ENCODE results near the gene COA3.
A peak's percentile ranks its signal among the peaks of the same experiment; 100 is the strongest.
"Not testable (repeated sequence)": the region's sequence is repeated elsewhere in the genome, so short reads cannot be mapped to it uniquely, and the experiment has no call there.

The COA3 gene

GRCh38 chr17:42769964-42770363 is 28.5 kb downstream of the COA3 start:
- CTCF ChIA-PET, result interaction anchor here (0.6 kb wide), 1 partner anchor 25 kb away, joined by 3 read pairs; no protein-coding TSS in a partner anchor
- H3K27me3 ChIP-seq (replicated peaks in 2 of 5; ENCODE audit: control insufficient read depth in 4 of 5, insufficient read depth in 5 of 5, low read length in 4 of 5); POLR2A ChIA-PET; H3K36me3 ChIP-seq (ENCODE audit: control insufficient read depth in 4 of 4, insufficient read depth in 4 of 4, low read length in 3 of 4); H3K9me3 ChIP-seq (ENCODE audit: control extremely low read depth in 1 of 5, control insufficient read depth in 4 of 5, insufficient read depth in 2 of 5, low read depth in 1 of 5, low read length in 4 of 5); H3K4me3 ChIP-seq (ENCODE audit: control insufficient read depth in 1 of 7, extremely low read depth in 1 of 7, insufficient read depth in 4 of 7, low read depth in 2 of 7, low read length in 6 of 7); DNase-seq; H3K27ac ChIP-seq (ENCODE audit: insufficient read depth in 1 of 2, low read depth in 1 of 2, low read length in 2 of 2, poor library complexity in 1 of 2, severe bottlenecking in 2 of 2): not testable (repeated sequence)
- peaks cover 0 to 15% (median 14%) of the 10 kb centered on the region in 4 experiments for H3K4me1 ChIP-seq (ENCODE audit: control extremely low read depth in 1 of 4, control insufficient read depth in 4 of 4, insufficient read depth in 4 of 4, low read length in 3 of 4)
- WGBS (ENCODE audit: insufficient coverage), result 90% methylated on average over 7 of the region's 10 CpGs

- not testable (repeated sequence) for DNase-seq
These were observed 30.5 kb downstream of the COA3 start for GRCh38 chr17:42768006-42768405.

GRCh38 chr17:42767512-42767911 is 31.0 kb downstream of the COA3 start:
- peaks cover 0 to 5% (median 0%) of the 10 kb centered on the region in 5 experiments for H3K27me3 ChIP-seq (replicated peaks in 2 of 5; ENCODE audit: control insufficient read depth in 4 of 5, insufficient read depth in 5 of 5, low read length in 4 of 5)
- no peak overlapping the region for H3K4me3 ChIP-seq (ENCODE audit: control insufficient read depth in 1 of 7, extremely low read depth in 1 of 7, insufficient read depth in 4 of 7, low read depth in 2 of 7, low read length in 6 of 7)
- POLR2A ChIA-PET, result no interaction called here
- peaks cover 0 to 1% (median under 1%) of the 10 kb centered on the region in 4 experiments for H3K4me1 ChIP-seq (ENCODE audit: control extremely low read depth in 1 of 4, control insufficient read depth in 4 of 4, insufficient read depth in 4 of 4, low read length in 3 of 4)
- H3K36me3 ChIP-seq (ENCODE audit: control insufficient read depth in 4 of 4, insufficient read depth in 4 of 4, low read length in 3 of 4), result no peaks in the 10 kb centered on the region
- no peak overlapping the region for H3K27ac ChIP-seq (ENCODE audit: insufficient read depth in 1 of 2, low read depth in 1 of 2, low read length in 2 of 2, poor library complexity in 1 of 2, severe bottlenecking in 2 of 2)
- no peaks in the 10 kb centered on the region for H3K9me3 ChIP-seq (ENCODE audit: control extremely low read depth in 1 of 5, control insufficient read depth in 4 of 5, insufficient read depth in 2 of 5, low read depth in 1 of 5, low read length in 4 of 5)
- CTCF ChIA-PET, result interaction anchor here (0.6 kb wide), 1 partner anchor 41 kb away, joined by 4 read pairs; no protein-coding TSS in a partner anchor
- DNase-seq, result no peak

More at GRCh38 chr17:42768006-42768405, 30.5 kb downstream of the COA3 start:
- H3K27me3 ChIP-seq (replicated peaks in 2 of 5; ENCODE audit: control insufficient read depth in 4 of 5, insufficient read depth in 5 of 5, low read length in 4 of 5); H3K36me3 ChIP-seq (ENCODE audit: control insufficient read depth in 4 of 4, insufficient read depth in 4 of 4, low read length in 3 of 4); POLR2A ChIA-PET; H3K4me3 ChIP-seq (ENCODE audit: control insufficient read depth in 1 of 7, extremely low read depth in 1 of 7, insufficient read depth in 4 of 7, low read depth in 2 of 7, low read length in 6 of 7); H3K27ac ChIP-seq (ENCODE audit: insufficient read depth in 1 of 2, low read depth in 1 of 2, low read length in 2 of 2, poor library complexity in 1 of 2, severe bottlenecking in 2 of 2); H3K4me1 ChIP-seq (ENCODE audit: control extremely low read depth in 1 of 4, control insufficient read depth in 4 of 4, insufficient read depth in 4 of 4, low read length in 3 of 4); CTCF ChIA-PET; H3K9me3 ChIP-seq (ENCODE audit: control extremely low read depth in 1 of 5, control insufficient read depth in 4 of 5, insufficient read depth in 2 of 5, low read depth in 1 of 5, low read length in 4 of 5): not testable (repeated sequence)
- 87% methylated on average over 4 of the region's 9 CpGs for WGBS (ENCODE audit: insufficient coverage)

GRCh38 chr17:42766124-42766523 is 32.4 kb downstream of the COA3 start:
- CTCF ChIA-PET, result interaction anchor here (1.2 to 1.3 kb wide), 2 partner anchors 183 to 188 kb away, joined by 3 to 4 read pairs; partner anchors contain the start of gene PSMC3IP
- Histone ChIP-seq H3K4me1 (ENCODE audit: control extremely low read depth in 1 of 4, control insufficient read depth in 4 of 4, insufficient read depth in 4 of 4, low read length in 3 of 4) (peaks cover 0 to 7% (median 5%) of the 10 kb centered on the region in 4 experiments), H3K27ac (ENCODE audit: insufficient read depth in 1 of 2, low read depth in 1 of 2, low read length in 2 of 2, poor library complexity in 1 of 2, severe bottlenecking in 2 of 2) (no peak overlapping the region), H3K36me3 (ENCODE audit: control insufficient read depth in 4 of 4, insufficient read depth in 4 of 4, low read length in 3 of 4) (no peaks in the 10 kb centered on the region), H3K4me3 (ENCODE audit: control insufficient read depth in 1 of 7, extremely low read depth in 1 of 7, insufficient read depth in 4 of 7, low read depth in 2 of 7, low read length in 6 of 7) (no peak overlapping the region), H3K27me3 (replicated peaks in 2 of 5; ENCODE audit: control insufficient read depth in 4 of 5, insufficient read depth in 5 of 5, low read length in 4 of 5) (peaks cover 0 to 19% (median 8%) of the 10 kb centered on the region in 5 experiments), H3K9me3 (ENCODE audit: control extremely low read depth in 1 of 5, control insufficient read depth in 4 of 5, insufficient read depth in 2 of 5, low read depth in 1 of 5, low read length in 4 of 5) (no peaks in the 10 kb centered on the region)
- POLR2A ChIA-PET, result no interaction called here
- 97% methylated on average over 5 of the region's 6 CpGs for WGBS (ENCODE audit: insufficient coverage)
- no peak for DNase-seq

- Histone ChIP-seq H3K9me3 (ENCODE audit: control extremely low read depth in 1 of 5, control insufficient read depth in 4 of 5, insufficient read depth in 2 of 5, low read depth in 1 of 5, low read length in 4 of 5) (no peaks in the 10 kb centered on the region), H3K4me1 (ENCODE audit: control extremely low read depth in 1 of 4, control insufficient read depth in 4 of 4, insufficient read depth in 4 of 4, low read length in 3 of 4) (peaks cover 0 to 14% (median 11%) of the 10 kb centered on the region in 4 experiments), H3K27me3 (replicated peaks in 2 of 5; ENCODE audit: control insufficient read depth in 4 of 5, insufficient read depth in 5 of 5, low read length in 4 of 5) (peaks cover 2 to 44% (median 20%) of the 10 kb centered on the region in 5 experiments), H3K27ac (ENCODE audit: insufficient read depth in 1 of 2, low read depth in 1 of 2, low read length in 2 of 2, poor library complexity in 1 of 2, severe bottlenecking in 2 of 2) (no peak overlapping the region), H3K4me3 (ENCODE audit: control insufficient read depth in 1 of 7, extremely low read depth in 1 of 7, insufficient read depth in 4 of 7, low read depth in 2 of 7, low read length in 6 of 7) (peak overlapping the region in 2 of 7 experiments; percentile 16 to 62), H3K36me3 (ENCODE audit: control insufficient read depth in 4 of 4, insufficient read depth in 4 of 4, low read length in 3 of 4) (no peaks in the 10 kb centered on the region)
- DNase-seq, result no peak
- WGBS (ENCODE audit: insufficient coverage), result 69% methylated on average over 8 of the region's 12 CpGs
- POLR2A ChIA-PET, result no interaction called here
- CTCF ChIA-PET, result interaction anchor here (0.7 to 3.4 kb wide), 8 partner anchors 10 to 183 kb away, joined by 3 to 23 read pairs (median 5); partner anchors contain the start of genes PSMC3IP, RETREG3 and VPS25
These were observed 36.9 kb downstream of the COA3 start for GRCh38 chr17:42761638-42762037.

GRCh38 chr17:42760652-42761581 is 37.6 kb downstream of the COA3 start, which contains the start of gene RAMP2:
Gene RAMP2 (plus strand): TSS chr17:42761227. CDS start chr17:42761262, 35 bp downstream.
- H3K4me3 ChIP-seq (ENCODE audit: control insufficient read depth in 1 of 7, extremely low read depth in 1 of 7, insufficient read depth in 4 of 7, low read depth in 2 of 7, low read length in 6 of 7), result peak within 1 kb of the TSS in 5 of 7 experiments; percentile 27 to 62 (median 45)
- ChIA-PET CTCF (interaction anchor here (0.7 to 3.4 kb wide), 11 partner anchors 11 to 182 kb away, joined by 3 to 23 read pairs (median 4); partner anchors contain the start of genes PSMC3IP, RETREG3 and VPS25), POLR2A (no interaction called here)
- H3K36me3 ChIP-seq (ENCODE audit: control insufficient read depth in 4 of 4, insufficient read depth in 4 of 4, low read length in 3 of 4), result no peaks in the 10 kb centered on the region
- no peaks in the 10 kb centered on the region for H3K9me3 ChIP-seq (ENCODE audit: control extremely low read depth in 1 of 5, control insufficient read depth in 4 of 5, insufficient read depth in 2 of 5, low read depth in 1 of 5, low read length in 4 of 5)
- no peak within 1 kb of the TSS for H3K27ac ChIP-seq (ENCODE audit: insufficient read depth in 1 of 2, low read depth in 1 of 2, low read length in 2 of 2, poor library complexity in 1 of 2, severe bottlenecking in 2 of 2)
- H3K27me3 ChIP-seq (replicated peaks in 2 of 5; ENCODE audit: control insufficient read depth in 4 of 5, insufficient read depth in 5 of 5, low read length in 4 of 5), result peaks cover 2 to 44% (median 20%) of the 10 kb centered on the region in 5 experiments
- peak in 2 of 3 donors; percentile 46 to 54 for DNase-seq
- WGBS (ENCODE audit: insufficient coverage), result 5% methylated on average over 83 of the region's 92 CpGs
- peaks cover 0 to 14% (median 11%) of the 10 kb centered on the region in 4 experiments for H3K4me1 ChIP-seq (ENCODE audit: control extremely low read depth in 1 of 4, control insufficient read depth in 4 of 4, insufficient read depth in 4 of 4, low read length in 3 of 4)

All from common myeloid progenitor, CD34-positive (primary cell).